PFSK-1 (cell line): ENCODE results near the gene WNT7B.

Experiments used
- FOXP2 ChIP-seq: optimal IDR thresholded peaks from 2 replicates; pipeline ENCODE3; 2011; ENCODE audit warnings: borderline replicate concordance, control low read depth, inconsistent platforms; ENCODE audit not compliant: insufficient read depth; ENCODE audit errors: extremely low read length, extremely low read depth
- POLR2AphosphoS5 ChIP-seq: IDR thresholded peaks from 2 replicates; pipeline ENCODE4 v1.6.1; 2012; ENCODE audit warnings: low read depth, mild to moderate bottlenecking, control low read depth, low read length, moderate library complexity
- SIN3A ChIP-seq: IDR thresholded peaks from 2 replicates; pipeline ENCODE4 v1.6.1; 2012; ENCODE audit warnings: mild to moderate bottlenecking, low read length, moderate library complexity, borderline replicate concordance; ENCODE audit not compliant: insufficient read depth
- TAF1 ChIP-seq: IDR thresholded peaks from 2 replicates; pipeline ENCODE4 v1.6.1; 2012; ENCODE audit warnings: low read length, control low read depth, borderline replicate concordance; ENCODE audit not compliant: insufficient read depth
- TF ChIP-seq, protein P1 (sequence below), 2 experiments: IDR thresholded peaks; 2 replicates each; pipeline versions ENCODE4 v1.6.1 to v1.8.0; 2011 to 2012; ENCODE audit warnings: low read depth in 2 of 2, low read length in 2 of 2, control low read depth in 1 of 2, inconsistent platforms in 1 of 2, mild to moderate bottlenecking in 1 of 2, moderate library complexity in 1 of 2; ENCODE audit not compliant: insufficient read depth in 1 of 2

WNT7B gene

DNA sequence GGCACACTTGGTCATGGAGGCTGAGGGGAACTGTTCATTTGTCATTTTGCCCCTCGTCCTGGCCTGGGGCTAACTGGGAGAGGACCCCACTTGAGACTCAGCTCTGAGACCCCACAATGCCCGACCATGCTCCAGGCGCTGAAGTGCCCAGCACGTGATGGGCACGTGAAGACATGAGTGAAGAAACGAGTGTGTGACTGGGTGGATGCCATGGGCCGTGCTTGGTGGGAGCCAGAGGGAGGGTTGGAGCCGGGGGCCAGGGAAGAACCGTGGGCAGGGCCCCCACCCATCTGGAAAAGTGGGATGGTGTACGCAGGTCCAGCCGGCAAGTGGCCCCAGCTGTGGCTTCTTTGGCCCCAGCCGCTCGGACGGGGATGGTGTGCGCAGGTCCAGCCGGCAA is 61.1 kb downstream of the WNT7B start:
- no peak for TF ChIP-seq POLR2AphosphoS5
- TF ChIP-seq FOXP2, result no peak
- TF ChIP-seq TAF1, result no peak
- TF ChIP-seq SIN3A, result no peak
- TF ChIP-seq, protein P1, sequence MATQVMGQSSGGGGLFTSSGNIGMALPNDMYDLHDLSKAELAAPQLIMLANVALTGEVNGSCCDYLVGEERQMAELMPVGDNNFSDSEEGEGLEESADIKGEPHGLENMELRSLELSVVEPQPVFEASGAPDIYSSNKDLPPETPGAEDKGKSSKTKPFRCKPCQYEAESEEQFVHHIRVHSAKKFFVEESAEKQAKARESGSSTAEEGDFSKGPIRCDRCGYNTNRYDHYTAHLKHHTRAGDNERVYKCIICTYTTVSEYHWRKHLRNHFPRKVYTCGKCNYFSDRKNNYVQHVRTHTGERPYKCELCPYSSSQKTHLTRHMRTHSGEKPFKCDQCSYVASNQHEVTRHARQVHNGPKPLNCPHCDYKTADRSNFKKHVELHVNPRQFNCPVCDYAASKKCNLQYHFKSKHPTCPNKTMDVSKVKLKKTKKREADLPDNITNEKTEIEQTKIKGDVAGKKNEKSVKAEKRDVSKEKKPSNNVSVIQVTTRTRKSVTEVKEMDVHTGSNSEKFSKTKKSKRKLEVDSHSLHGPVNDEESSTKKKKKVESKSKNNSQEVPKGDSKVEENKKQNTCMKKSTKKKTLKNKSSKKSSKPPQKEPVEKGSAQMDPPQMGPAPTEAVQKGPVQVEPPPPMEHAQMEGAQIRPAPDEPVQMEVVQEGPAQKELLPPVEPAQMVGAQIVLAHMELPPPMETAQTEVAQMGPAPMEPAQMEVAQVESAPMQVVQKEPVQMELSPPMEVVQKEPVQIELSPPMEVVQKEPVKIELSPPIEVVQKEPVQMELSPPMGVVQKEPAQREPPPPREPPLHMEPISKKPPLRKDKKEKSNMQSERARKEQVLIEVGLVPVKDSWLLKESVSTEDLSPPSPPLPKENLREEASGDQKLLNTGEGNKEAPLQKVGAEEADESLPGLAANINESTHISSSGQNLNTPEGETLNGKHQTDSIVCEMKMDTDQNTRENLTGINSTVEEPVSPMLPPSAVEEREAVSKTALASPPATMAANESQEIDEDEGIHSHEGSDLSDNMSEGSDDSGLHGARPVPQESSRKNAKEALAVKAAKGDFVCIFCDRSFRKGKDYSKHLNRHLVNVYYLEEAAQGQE (IDR thresholded peaks at IDR 0.05; ENCODE audit: insufficient read depth in 1 of 2, low read depth in 2 of 2, low read length in 2 of 2), result no peak

DNA sequence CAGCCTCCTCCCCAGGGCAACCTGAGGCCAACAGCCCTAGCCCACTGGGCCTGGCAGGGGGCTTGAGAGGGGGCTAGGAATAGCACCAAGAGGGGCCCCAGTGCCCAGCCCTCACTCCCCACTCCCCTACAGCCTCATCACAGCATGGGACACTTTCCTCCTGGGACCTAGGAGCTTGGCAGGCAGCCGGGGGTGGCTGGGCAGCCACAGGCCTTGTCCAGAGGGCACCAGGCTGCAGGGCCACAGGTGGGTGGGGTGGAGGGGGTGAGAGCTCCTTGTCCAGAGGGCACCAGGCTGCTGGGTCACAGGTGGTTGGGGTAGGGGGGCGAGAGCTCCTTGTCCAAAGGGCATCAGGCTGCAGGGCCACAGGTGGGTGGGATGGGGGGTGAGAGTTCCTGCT is 61.8 kb downstream of the WNT7B start:
- no peak for TF ChIP-seq POLR2AphosphoS5
- TF ChIP-seq, protein P1 (IDR thresholded peaks at IDR 0.05; ENCODE audit: insufficient read depth in 1 of 2, low read depth in 2 of 2, low read length in 2 of 2), result no peak
- no peak for TF ChIP-seq FOXP2
- TF ChIP-seq TAF1, result no peak
- no peak for TF ChIP-seq SIN3A

DNA sequence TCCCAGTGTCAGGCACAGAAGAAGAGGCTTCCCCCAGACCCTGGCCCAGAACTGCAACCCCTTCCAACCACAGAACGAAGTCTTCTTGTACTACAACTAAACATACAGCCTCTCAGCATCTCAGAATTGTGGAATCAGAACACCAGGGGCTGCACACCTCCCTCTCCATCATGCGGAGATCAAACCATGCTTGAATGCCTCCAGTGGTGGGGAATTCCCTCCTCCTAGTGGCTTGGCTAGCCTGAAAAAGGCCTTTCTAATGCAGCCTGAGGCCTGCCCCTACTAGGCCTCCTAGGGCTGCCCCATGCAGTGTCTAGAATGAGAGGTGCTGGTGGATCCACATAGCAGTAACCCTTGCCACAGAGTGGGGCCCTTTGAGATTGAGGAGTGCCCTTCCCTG is 62.7 kb downstream of the WNT7B start:
- TF ChIP-seq TAF1, result no peak
- TF ChIP-seq, protein P1 (IDR thresholded peaks at IDR 0.05; ENCODE audit: insufficient read depth in 1 of 2, low read depth in 2 of 2, low read length in 2 of 2), result no peak
- TF ChIP-seq POLR2AphosphoS5, result no peak
- TF ChIP-seq FOXP2, result no peak
- no peak for TF ChIP-seq SIN3A

DNA sequence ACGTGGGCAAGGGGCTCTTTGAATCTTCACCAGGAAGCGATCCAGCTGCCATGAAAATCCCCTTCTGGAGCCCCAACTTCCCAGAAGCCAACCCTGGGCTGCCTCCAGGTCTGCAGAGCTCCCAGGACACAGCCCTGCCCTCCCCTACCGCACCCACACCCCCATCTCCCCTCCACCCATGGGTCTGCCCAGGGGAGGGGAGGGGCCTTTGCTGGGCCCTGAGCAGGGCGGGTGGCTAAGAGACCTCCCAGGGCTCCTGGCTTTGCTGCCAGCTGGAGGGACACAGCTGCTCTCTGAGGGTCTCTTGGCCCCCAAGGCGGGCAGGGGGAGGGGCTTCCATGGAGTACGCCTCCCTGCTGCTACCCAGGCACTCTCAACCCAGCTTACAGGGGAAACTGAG is 64.1 kb downstream of the WNT7B start:
- no peak for TF ChIP-seq POLR2AphosphoS5
- TF ChIP-seq, protein P1 (IDR thresholded peaks at IDR 0.05; ENCODE audit: insufficient read depth in 1 of 2, low read depth in 2 of 2, low read length in 2 of 2), result no peak
- TF ChIP-seq TAF1, result no peak
- no peak for TF ChIP-seq SIN3A
- no peak for TF ChIP-seq FOXP2
